Fibroblast of lung (primary cell): Measurements from ENCODE around the gene KCNK4. TPM values are rescaled to one million over a fixed set of nuclear protein-coding genes. Genes with fewer than 3 reads are reported as not detected.

Experiments used
- DNase-seq, 2 donors: peaks; one replicate each; pipeline versions ENCODE4 v3.0.0 to v3.0.0-alpha.2; 2010; ENCODE audit warnings: low read depth in 2 of 2
- H2AFZ ChIP-seq: 2 replicates; pipeline ENCODE4 v1.5.1; 2012; ENCODE audit warnings: low read length, control low read depth, inconsistent platforms
- H3K27ac ChIP-seq: 2 replicates; pipeline ENCODE4 v1.5.1; 2011; ENCODE audit warnings: low read length, control low read depth; ENCODE audit not compliant: insufficient read depth
- H3K27me3 ChIP-seq: 2 replicates; pipeline ENCODE4 v1.5.1; 2011; ENCODE audit warnings: mild to moderate bottlenecking, low read length; ENCODE audit not compliant: control insufficient read depth, insufficient read depth
- H3K36me3 ChIP-seq: 2 replicates; pipeline ENCODE4 v1.5.1; 2011; ENCODE audit warnings: low read length; ENCODE audit not compliant: control insufficient read depth, insufficient read depth
- H3K4me1 ChIP-seq: 2 replicates; pipeline ENCODE4 v1.5.1; 2011; ENCODE audit warnings: low read length; ENCODE audit not compliant: control insufficient read depth, insufficient read depth; ENCODE audit errors: extremely low read depth
- H3K4me2 ChIP-seq: 2 replicates; pipeline ENCODE4 v1.5.1; 2011; ENCODE audit warnings: low read length, control low read depth; ENCODE audit not compliant: insufficient read depth; ENCODE audit errors: extremely low read depth
- H3K4me3 ChIP-seq, 4 experiments: fragments of 200-600 bp in 1 of 4; sonication (generic) in 1 of 4; replicated peaks in 1 of 4; 2 replicates each; pipeline ENCODE4 v1.5.1; 2011 to 2016; ENCODE audit warnings: low read length in 4 of 4, low read depth in 3 of 4, mild to moderate bottlenecking in 3 of 4, control low read depth in 2 of 4, inconsistent platforms in 1 of 4, mixed read lengths in 1 of 4; ENCODE audit not compliant: insufficient read depth in 1 of 4; ENCODE audit errors: control extremely low read depth in 1 of 4
- H3K79me2 ChIP-seq: 2 replicates; pipeline ENCODE4 v1.5.1; 2012; ENCODE audit warnings: mild to moderate bottlenecking, low read length, inconsistent platforms; ENCODE audit not compliant: control insufficient read depth, insufficient read depth
- H3K9ac ChIP-seq: 2 replicates; pipeline ENCODE4 v1.5.1; 2011; ENCODE audit warnings: mild to moderate bottlenecking, low read length, control low read depth; ENCODE audit not compliant: insufficient read depth
- H3K9me3 ChIP-seq: 2 replicates; pipeline ENCODE4 v1.5.1; 2012; ENCODE audit warnings: low read depth, low read length; ENCODE audit not compliant: control insufficient read depth, insufficient read depth
- H4K20me1 ChIP-seq: 2 replicates; pipeline ENCODE4 v1.5.1; 2011; ENCODE audit warnings: low read length; ENCODE audit not compliant: control insufficient read depth, insufficient read depth; ENCODE audit errors: extremely low read depth
- CTCF ChIP-seq, 2 donors: IDR thresholded peaks in 1 of 2; conservative IDR thresholded peaks in 1 of 2; 1 replicate in 1 of 2; 2 replicates in 1 of 2; pipeline ENCODE4 v1.5.1; 2011 to 2012; ENCODE audit warnings: low read length in 2 of 2, control low read depth in 1 of 2, inconsistent platforms in 1 of 2, low read depth in 1 of 2, mild to moderate bottlenecking in 1 of 2
- EZH2 ChIP-seq: IDR thresholded peaks from 2 replicates; pipeline ENCODE4 v1.5.1; 2012; ENCODE audit warnings: low read length, control low read depth, mild to moderate bottlenecking; ENCODE audit errors: missing control alignments
- polyA plus RNA-seq, 2 donors: library from polyadenylated mRNA; depleted of rRNA in 1 of 2; stranded (reverse) in 1 of 2; unstranded in 1 of 2; fragments of >200 nt; gene quantifications; 2 replicates each; pipeline ENCODE4 v1.2.1, GENCODE V29; 2011 to 2012; ENCODE audit warnings: missing spikeins in 1 of 2
- total RNA-seq: library from RNA; depleted of rRNA; stranded (reverse); fragments of >200 nt; gene quantifications from 2 replicates; pipeline ENCODE4 v1.2.1, GENCODE V29; 2014

KCNK4 gene
- total and polyA plus RNA-seq, 2 donors (not counting 1 experiment from before 2014, with no cell fraction given): not detected

DNA sequence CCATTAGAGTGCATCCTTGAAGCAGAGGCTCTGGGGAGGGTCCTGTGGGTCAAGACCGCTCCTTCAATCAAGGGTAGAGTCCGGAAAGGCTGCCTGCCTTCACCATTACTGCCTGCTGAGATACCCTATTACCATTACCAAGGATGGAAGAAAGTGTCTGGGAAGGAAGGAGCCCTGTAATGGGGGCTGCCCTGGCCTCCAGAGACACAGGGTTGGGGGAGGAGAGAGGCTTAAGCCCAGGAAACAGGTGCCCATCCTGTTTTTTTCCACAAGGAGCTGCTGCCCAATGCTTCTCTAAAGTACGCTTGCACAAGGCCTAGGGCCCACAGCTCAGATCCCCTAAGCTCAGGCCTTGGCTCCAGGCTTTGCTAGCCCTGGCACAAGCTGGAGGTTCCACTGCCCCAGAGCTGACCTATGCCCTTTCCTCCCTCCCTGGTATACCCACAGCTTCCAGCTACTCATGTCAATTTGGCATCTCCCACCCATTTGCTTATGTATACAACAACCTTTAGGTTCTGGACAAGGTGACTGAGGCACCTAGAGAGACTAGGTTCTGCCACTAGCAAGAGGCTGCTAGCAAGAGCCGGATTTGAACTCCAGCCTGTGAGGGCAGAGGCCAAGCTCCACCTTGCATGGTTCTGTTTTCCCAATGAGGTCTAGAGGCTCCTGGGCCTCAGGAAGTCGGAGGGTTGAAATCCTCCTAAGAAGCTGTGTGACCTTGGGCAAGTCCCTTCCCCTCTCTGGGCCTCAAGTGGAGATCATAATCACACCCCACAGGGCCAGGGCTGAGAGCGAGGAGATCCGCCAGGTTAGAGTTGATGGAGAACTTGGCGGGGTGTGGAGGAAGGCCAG, 41.3 kb upstream of the KCNK4 start:
- H3K9me3 ChIP-seq: no peaks in the 10 kb centered on the region
- H3K9ac ChIP-seq: no peak overlapping the region
- H3K27me3 ChIP-seq: no peaks in the 10 kb centered on the region
- H2AFZ ChIP-seq: no peak overlapping the region
- no peaks in the 10 kb centered on the region for H4K20me1 ChIP-seq
- peaks cover 39% of the 10 kb centered on the region for H3K79me2 ChIP-seq
- peaks cover 3% of the 10 kb centered on the region for H3K36me3 ChIP-seq
- H3K4me2 ChIP-seq: no peak overlapping the region
- no peak overlapping the region for H3K4me3 ChIP-seq
- DNase-seq: no peak
- peaks cover 10% of the 10 kb centered on the region for H3K4me1 ChIP-seq
- H3K27ac ChIP-seq: no peak overlapping the region
- TF ChIP-seq CTCF (conservative IDR thresholded peaks at IDR 0.05 in 1 of 2, IDR thresholded peaks at IDR 0.05 in 1 of 2; ENCODE audit: low read depth in 1 of 2, low read length in 2 of 2) (no peak), EZH2 (no peak)

GRCh38 chr11:64250415-64251015, 40.6 kb upstream of the KCNK4 start:
- Histone ChIP-seq H4K20me1 (no peaks in the 10 kb centered on the region), H3K9ac (no peak overlapping the region), H2AFZ (no peak overlapping the region), H3K4me1 (peaks cover 8% of the 10 kb centered on the region), H3K27me3 (no peaks in the 10 kb centered on the region), H3K27ac (no peak overlapping the region), H3K79me2 (peaks cover 32% of the 10 kb centered on the region), H3K4me3 (peak overlapping the region; percentile 53 to 62 (median 55)), H3K4me2 (peak overlapping the region; percentile 84), H3K36me3 (peaks cover 7% of the 10 kb centered on the region), H3K9me3 (no peaks in the 10 kb centered on the region)
- no peak for DNase-seq
- no peak for TF ChIP-seq CTCF (conservative IDR thresholded peaks at IDR 0.05 in 1 of 2, IDR thresholded peaks at IDR 0.05 in 1 of 2; ENCODE audit: low read depth in 1 of 2, low read length in 2 of 2)
- no peak for TF ChIP-seq EZH2

DNA sequence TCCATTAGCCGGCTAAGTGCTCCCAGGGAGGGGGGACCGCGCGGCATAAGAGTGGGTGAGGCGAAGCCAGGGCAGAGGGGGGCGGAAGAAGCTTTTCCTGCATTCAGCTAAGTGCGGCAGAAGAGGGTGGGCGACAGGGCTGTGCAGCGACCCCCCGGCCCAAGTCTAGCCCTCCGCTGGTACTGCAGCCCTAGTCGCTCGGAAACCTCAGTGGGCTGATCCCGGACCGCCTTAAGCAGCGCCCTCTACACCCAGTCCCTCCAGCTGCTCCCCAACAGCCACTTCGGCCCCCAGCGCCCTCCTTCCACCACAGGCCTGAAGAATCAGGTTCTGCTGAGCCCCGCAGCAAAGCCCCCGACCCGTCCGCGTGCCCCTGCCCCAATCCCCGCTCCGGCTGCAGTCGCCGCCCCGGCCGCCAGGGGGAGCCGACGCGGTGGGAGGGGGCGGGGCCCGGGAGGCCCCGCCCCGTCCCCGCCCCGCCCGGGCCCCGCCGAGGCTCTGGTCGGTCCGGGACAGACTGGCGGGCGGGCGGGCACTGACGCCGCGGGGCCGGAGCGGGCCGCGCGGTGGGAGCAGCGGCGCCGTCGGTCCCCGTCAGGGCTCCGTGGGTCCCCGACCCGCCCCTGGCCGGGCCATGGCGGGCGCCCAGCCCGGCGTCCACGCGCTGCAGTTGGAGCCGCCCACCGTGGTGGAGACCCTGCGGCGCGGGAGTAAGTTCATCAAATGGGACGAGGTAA, 39.9 kb upstream of the KCNK4 start, which contains the start of gene PLCB3:
PLCB3 (plus strand) TSS at position 515 of the 737 bp plus-strand sequence; CDS start at position 635, 120 bp downstream.
- peak within 1 kb of the TSS; percentile 63 for H3K27ac ChIP-seq
- H3K4me2 ChIP-seq: peak within 1 kb of the TSS; percentile 92
- peaks cover 25% of the 10 kb centered on the region for H3K79me2 ChIP-seq
- TF ChIP-seq CTCF (conservative IDR thresholded peaks at IDR 0.05 in 1 of 2, IDR thresholded peaks at IDR 0.05 in 1 of 2; ENCODE audit: low read depth in 1 of 2, low read length in 2 of 2): peak; percentile 13 to 31
- TF ChIP-seq EZH2: no peak
- H3K9ac ChIP-seq: peak within 1 kb of the TSS; percentile 76
- H3K9me3 ChIP-seq: no peaks in the 10 kb centered on the region
- peak within 1 kb of the TSS; percentile 79 to 98 (median 88) for H3K4me3 ChIP-seq
- H3K27me3 ChIP-seq: no peaks in the 10 kb centered on the region
- H4K20me1 ChIP-seq: no peaks in the 10 kb centered on the region
- peak within 1 kb of the TSS; percentile 57 for H2AFZ ChIP-seq
- H3K36me3 ChIP-seq: peaks cover 10% of the 10 kb centered on the region
- peak; percentile 12 to 38 for DNase-seq
- peaks cover 8% of the 10 kb centered on the region for H3K4me1 ChIP-seq
